Peyer's patch (tissue), 4 donors: ENCODE data around the gene INSYN1. TPM values are rescaled to one million over a fixed set of nuclear protein-coding genes. Genes with fewer than 3 reads are reported as not detected.
"Not testable (repeated sequence)": the region's sequence is repeated elsewhere in the genome, so short reads cannot be mapped to it uniquely, and the experiment has no call there.

Experiments
- DNase-seq, 3 donors: peaks; one replicate each; pipeline ENCODE4 v3.0.0-alpha.2; 2017 to 2019
- H3K27ac ChIP-seq, 4 donors: fragments of 200-600 bp; sonication (generic); one replicate each; pipeline ENCODE4 v1.5.1; 2016 to 2019
- H3K27me3 ChIP-seq, 2 donors: fragments of 200-600 bp; sonication (generic); one replicate each; pipeline ENCODE4 v1.5.1; 2019
- H3K36me3 ChIP-seq, 3 donors: fragments of 200-600 bp; sonication (generic); one replicate each; pipeline ENCODE4 v1.5.1; 2016 to 2019
- H3K4me1 ChIP-seq, 4 donors: fragments of 200-600 bp; sonication (generic); one replicate each; pipeline ENCODE4 v1.5.1; 2016 to 2019
- H3K4me3 ChIP-seq, 4 donors: fragments of 200-600 bp; sonication (generic); 1 replicate in 3 of 4; 2 replicates in 1 of 4; pipeline ENCODE4 v1.5.1; 2016 to 2019; ENCODE audit warnings: mild to moderate bottlenecking in 1 of 4
- H3K9me3 ChIP-seq, 4 donors: fragments of 200-600 bp; sonication (generic); one replicate each; pipeline ENCODE4 v1.5.1; 2016 to 2019; ENCODE audit warnings: mild to moderate bottlenecking in 1 of 4
- POLR2A ChIP-seq, 2 donors: fragments of 450-650 bp; IDR thresholded peaks; one replicate each; pipeline ENCODE4 v1.5.1; 2017; ENCODE audit warnings: antibody characterized with exemption in 2 of 2, mild to moderate bottlenecking in 2 of 2, moderate library complexity in 2 of 2
- total RNA-seq, 4 donors: library from RNA; depleted of rRNA; stranded (reverse); fragments of >200 nt; gene quantifications; one replicate each; pipeline ENCODE4 v1.1.0, GENCODE V29; 2016
- TF ChIP-seq, protein P1 (sequence below), 6 experiments: fragments of 450-650 bp in 4 of 6; fragments of 200-600 bp in 2 of 6; sonication (generic) in 1 of 6; IDR thresholded peaks; one replicate each; pipeline ENCODE4 v1.5.1; 2017 to 2019; ENCODE audit warnings: antibody characterized with exemption in 6 of 6, mild to moderate bottlenecking in 3 of 6, moderate library complexity in 1 of 6

The INSYN1 gene
- total RNA-seq, 4 donors from 2014 or later, result 0.13 to 3.3 (median 2.2) TPM; not detected in 1

DNA sequence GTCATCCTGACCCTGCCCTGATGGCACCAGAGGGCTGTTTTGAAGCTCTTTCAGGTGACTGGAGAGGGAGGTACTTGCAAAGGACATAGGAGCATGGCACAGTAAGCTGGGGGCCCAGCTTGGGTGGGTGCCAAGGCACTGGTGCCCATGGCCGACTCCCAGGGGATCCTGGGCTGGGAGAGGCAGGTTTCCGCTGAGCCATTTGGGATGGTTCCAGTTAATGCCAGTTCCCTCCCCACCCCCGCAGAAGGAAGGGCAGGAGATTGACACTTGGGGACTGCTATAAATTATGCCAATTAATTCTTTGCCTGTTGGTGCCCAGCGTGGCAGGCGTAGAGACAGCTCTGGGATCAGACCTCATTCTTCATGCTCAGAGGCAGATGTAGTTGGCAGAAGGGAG lies 42.8 kb downstream of the INSYN1 start:
- Histone ChIP-seq H3K4me1 (no peaks in the 10 kb centered on the region), H3K9me3 (no peaks in the 10 kb centered on the region), H3K27me3 (no peaks in the 10 kb centered on the region), H3K27ac (peak overlapping the region in 1 of 4 donors; percentile 57), H3K4me3 (no peak overlapping the region), H3K36me3 (peaks cover 0 to 21% (median 0%) of the 10 kb centered on the region in 3 donors)
- DNase-seq, result no peak
- TF ChIP-seq, protein P1, sequence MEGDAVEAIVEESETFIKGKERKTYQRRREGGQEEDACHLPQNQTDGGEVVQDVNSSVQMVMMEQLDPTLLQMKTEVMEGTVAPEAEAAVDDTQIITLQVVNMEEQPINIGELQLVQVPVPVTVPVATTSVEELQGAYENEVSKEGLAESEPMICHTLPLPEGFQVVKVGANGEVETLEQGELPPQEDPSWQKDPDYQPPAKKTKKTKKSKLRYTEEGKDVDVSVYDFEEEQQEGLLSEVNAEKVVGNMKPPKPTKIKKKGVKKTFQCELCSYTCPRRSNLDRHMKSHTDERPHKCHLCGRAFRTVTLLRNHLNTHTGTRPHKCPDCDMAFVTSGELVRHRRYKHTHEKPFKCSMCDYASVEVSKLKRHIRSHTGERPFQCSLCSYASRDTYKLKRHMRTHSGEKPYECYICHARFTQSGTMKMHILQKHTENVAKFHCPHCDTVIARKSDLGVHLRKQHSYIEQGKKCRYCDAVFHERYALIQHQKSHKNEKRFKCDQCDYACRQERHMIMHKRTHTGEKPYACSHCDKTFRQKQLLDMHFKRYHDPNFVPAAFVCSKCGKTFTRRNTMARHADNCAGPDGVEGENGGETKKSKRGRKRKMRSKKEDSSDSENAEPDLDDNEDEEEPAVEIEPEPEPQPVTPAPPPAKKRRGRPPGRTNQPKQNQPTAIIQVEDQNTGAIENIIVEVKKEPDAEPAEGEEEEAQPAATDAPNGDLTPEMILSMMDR (IDR thresholded peaks at IDR 0.05), result no peak
- TF ChIP-seq POLR2A (IDR thresholded peaks at IDR 0.05), result no peak

DNA sequence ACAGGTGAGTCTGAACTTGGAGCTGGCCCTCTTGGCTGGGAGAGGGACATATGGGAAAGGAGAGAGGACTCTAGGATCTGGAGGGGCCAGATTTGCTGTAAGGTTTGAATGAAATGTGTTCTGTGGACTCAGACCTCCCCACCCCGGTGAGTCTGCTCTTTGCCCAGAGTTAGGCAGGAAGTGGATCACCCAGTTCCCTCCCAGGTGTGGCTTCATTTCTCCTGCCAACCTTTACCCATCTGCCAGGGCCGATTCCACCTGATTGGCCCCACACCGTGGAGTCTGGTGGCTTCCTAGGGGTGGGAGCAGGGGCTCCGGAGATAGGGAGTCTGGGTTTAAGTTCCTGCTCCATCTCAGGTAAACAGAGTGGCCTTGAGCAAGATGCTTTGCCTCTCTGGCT lies 43.5 kb downstream of the INSYN1 start:
- peak in 2 of 3 donors; percentile 67 to 77 for DNase-seq
- Histone ChIP-seq H3K9me3 (no peaks in the 10 kb centered on the region), H3K4me3 (no peak overlapping the region), H3K27ac (peak overlapping the region in 2 of 4 donors; percentile 32 to 57), H3K36me3 (peaks cover 0 to 21% (median 0%) of the 10 kb centered on the region in 3 donors), H3K4me1 (no peaks in the 10 kb centered on the region), H3K27me3 (no peaks in the 10 kb centered on the region)
- no peak for TF ChIP-seq POLR2A (IDR thresholded peaks at IDR 0.05)
- TF ChIP-seq, protein P1 (IDR thresholded peaks at IDR 0.05), result no peak

DNA sequence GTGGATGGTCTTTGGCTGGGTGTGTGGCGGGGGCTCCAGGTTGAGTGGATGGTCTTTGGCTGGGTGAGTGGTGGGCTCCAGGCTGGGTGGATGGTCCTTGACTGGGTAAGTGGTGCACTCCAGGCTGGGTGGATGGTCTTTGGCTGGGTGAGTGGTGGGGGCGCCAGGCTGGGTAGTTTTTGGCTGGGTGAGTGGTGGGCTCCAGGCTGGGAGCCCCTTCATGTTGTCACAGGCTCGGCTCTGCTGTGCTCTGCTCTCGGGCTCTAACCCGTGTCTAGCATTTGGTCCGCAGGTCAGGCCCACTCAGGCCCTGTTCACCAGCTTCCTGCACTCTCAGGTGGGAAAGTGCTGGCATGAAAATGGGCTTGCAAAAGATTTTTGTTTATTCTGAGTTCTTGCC lies 43.9 kb downstream of the INSYN1 start:
- DNase-seq, result no peak
- Histone ChIP-seq H3K9me3 (no peaks in the 10 kb centered on the region), H3K4me3 (no peak overlapping the region), H3K36me3 (peaks cover 0 to 21% (median 0%) of the 10 kb centered on the region in 3 donors), H3K27me3 (no peaks in the 10 kb centered on the region), H3K27ac (peak overlapping the region in 2 of 4 donors; percentile 32 to 57), H3K4me1 (no peaks in the 10 kb centered on the region)
- no peak for TF ChIP-seq POLR2A (IDR thresholded peaks at IDR 0.05)

DNA sequence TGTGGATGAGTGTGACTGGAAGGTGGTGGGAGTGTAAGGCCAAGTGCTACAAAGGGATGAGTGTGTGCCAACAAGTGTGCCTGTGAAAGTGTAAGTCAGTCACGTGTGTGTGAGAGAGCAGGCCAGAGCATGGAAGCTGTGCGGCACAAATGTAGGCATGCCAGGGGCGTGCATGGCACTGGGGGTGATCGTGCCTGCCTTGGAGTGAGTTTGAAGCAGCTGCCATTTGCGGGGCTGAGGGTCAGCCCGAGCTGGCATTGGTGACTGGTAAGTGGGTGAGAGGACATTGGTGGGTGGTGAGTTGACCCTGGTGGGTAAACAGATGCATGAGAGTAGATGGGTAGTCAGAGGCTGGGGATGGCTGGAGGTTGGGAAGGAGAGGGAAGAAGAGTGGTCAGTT lies 44.5 kb downstream of the INSYN1 start:
- Histone ChIP-seq H3K36me3 (peaks cover 0 to 21% (median 0%) of the 10 kb centered on the region in 3 donors), H3K4me1 (no peaks in the 10 kb centered on the region), H3K27ac (no peak overlapping the region), H3K4me3 (no peak overlapping the region), H3K9me3 (no peaks in the 10 kb centered on the region), H3K27me3 (no peaks in the 10 kb centered on the region)
- no peak for TF ChIP-seq POLR2A (IDR thresholded peaks at IDR 0.05)
- TF ChIP-seq, protein P1 (IDR thresholded peaks at IDR 0.05), result no peak
- no peak for DNase-seq

DNA sequence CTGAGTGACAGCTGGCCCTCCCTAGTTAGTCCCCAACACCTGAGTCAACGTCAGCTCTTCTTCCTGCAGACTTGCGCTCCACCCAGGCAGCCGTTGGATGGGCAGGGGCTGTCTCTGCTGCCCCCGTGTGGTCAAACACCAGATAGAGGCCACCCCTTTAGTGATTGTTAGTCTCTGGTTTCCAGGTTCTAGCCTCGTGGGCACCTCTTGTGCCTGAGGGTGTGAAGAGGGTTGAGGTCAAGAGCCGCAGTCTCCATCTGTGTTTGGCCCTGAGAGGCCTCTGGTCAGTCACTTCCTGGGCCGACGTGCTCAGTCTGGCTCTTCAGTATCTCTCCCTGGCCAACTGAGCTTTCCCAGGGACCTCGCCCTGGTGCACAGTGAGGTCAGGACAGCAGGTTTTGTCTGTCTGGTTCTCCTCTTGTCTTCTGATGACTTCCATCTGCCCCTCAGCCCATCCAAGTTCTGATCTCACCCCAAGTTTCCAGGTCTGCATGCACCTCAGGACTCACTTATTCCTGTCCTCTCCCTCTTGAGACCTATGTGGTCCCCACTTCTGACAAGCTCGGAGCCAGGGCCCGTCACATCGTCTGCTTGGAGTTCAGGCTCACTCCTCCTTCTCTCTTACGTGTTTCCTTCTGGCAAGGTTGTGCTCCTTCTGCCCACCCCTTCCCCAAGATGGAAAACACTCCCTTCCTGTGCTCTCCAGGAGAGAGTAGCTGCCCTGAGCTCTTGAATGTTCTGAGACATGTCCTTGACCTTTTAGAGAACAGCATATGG lies 48.1 kb downstream of the INSYN1 start:
- no peaks in the 10 kb centered on the region for H3K27me3 ChIP-seq
- peak; percentile 48 to 78 (median 76) for DNase-seq
- TF ChIP-seq POLR2A (IDR thresholded peaks at IDR 0.05), result no peak
- TF ChIP-seq, protein P1 (IDR thresholded peaks at IDR 0.05), result peak in 5 of 6 experiments; percentile 43 to 75 (median 69)
- H3K4me3 ChIP-seq, result no peak overlapping the region
- no peaks in the 10 kb centered on the region for H3K4me1 ChIP-seq
- H3K27ac ChIP-seq, result no peak overlapping the region
- no peaks in the 10 kb centered on the region for H3K9me3 ChIP-seq
- H3K36me3 ChIP-seq, result peaks cover 0 to 7% (median 0%) of the 10 kb centered on the region in 3 donors

DNA sequence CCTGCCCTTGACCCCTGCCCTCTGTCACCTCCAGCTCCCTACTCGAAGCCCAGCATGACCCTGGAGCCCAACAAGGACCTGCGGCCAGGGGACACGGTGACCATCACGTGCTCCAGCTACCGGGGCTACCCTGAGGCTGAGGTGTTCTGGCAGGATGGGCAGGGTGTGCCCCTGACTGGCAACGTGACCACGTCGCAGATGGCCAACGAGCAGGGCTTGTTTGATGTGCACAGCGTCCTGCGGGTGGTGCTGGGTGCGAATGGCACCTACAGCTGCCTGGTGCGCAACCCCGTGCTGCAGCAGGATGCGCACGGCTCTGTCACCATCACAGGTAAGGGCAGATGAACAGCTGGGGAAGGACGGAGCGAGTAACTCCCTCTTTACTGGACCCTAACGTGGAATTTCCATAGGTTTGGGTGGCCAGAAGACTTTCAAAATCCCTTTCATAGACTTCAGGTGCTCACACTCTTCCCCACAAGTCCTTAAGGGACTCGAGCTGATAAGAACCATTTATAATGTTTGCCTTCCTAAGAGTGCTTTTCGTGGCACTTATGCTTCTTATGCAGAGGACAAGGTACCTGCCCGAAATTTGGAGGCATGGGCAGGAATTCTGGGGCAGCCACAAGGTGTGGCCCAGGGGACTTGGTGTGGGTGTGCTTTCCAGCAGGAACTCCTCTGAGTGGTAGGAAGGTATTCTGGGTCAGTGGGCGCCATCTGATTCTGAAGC lies 48.8 kb downstream of the INSYN1 start:
- not testable (repeated sequence) for DNase-seq, H3K27ac ChIP-seq, H3K9me3 ChIP-seq, H3K4me3 ChIP-seq, H3K36me3 ChIP-seq, H3K27me3 ChIP-seq, H3K4me1 ChIP-seq

DNA sequence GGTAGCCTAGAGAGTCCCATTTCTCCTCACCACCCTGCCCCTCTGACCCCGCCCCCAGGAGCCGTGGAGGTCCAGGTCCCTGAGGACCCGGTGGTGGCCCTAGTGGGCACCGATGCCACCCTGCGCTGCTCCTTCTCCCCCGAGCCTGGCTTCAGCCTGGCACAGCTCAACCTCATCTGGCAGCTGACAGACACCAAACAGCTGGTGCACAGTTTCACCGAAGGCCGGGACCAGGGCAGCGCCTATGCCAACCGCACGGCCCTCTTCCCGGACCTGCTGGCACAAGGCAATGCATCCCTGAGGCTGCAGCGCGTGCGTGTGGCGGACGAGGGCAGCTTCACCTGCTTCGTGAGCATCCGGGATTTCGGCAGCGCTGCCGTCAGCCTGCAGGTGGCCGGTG lies 49.5 kb downstream of the INSYN1 start:
- DNase-seq, result not testable (repeated sequence)

DNA sequence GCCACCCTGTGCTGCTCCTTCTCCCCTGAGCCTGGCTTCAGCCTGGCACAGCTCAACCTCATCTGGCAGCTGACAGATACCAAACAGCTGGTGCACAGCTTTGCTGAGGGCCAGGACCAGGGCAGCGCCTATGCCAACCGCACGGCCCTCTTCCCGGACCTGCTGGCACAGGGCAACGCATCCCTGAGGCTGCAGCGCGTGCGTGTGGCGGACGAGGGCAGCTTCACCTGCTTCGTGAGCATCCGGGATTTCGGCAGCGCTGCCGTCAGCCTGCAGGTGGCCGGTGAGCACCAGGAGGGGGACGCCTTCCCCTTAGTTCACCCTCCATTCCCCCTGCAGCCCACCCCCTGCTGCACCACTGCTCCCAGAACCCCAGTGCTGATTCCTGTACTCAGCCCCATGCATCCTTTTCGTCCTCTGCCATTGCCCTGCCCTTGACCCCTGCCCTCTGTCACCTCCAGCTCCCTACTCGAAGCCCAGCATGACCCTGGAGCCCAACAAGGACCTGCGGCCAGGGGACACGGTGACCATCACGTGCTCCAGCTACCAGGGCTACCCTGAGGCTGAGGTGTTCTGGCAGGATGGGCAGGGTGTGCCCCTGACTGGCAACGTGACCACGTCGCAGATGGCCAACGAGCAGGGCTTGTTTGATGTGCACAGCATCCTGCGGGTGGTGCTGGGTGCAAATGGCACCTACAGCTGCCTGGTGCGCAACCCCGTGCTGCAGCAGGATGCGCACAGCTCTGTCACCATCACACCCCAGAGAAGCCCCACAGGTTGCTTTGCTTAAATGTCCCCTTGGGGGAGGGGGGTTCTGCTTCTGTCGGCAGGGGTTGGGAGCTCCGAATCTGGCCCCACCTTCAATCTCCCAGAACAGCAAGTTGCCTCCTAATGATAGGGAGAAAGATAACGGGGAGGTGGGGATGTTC lies 50.6 kb downstream of the INSYN1 start:
- H3K4me1 ChIP-seq, H3K27me3 ChIP-seq, H3K27ac ChIP-seq, DNase-seq, H3K4me3 ChIP-seq, H3K36me3 ChIP-seq, H3K9me3 ChIP-seq: not testable (repeated sequence)

More for the DNA sequence above, 49.5 kb downstream of the INSYN1 start:
- not testable (repeated sequence) for H3K9me3 ChIP-seq, H3K4me1 ChIP-seq, H3K36me3 ChIP-seq, H3K27ac ChIP-seq, H3K27me3 ChIP-seq, H3K4me3 ChIP-seq
